Ammon's horn (tissue), 1 donor: Measurements from ENCODE around the gene SLC49A3.
"Not testable (repeated sequence)": the region's sequence is repeated elsewhere in the genome, so short reads cannot be mapped to it uniquely, and the experiment has no call there.

Experiments used
- DNase-seq: peaks from one replicate; pipeline ENCODE4 v3.0.0-alpha.2; 2016; ENCODE audit warnings: low spot score

SLC49A3 gene

DNA sequence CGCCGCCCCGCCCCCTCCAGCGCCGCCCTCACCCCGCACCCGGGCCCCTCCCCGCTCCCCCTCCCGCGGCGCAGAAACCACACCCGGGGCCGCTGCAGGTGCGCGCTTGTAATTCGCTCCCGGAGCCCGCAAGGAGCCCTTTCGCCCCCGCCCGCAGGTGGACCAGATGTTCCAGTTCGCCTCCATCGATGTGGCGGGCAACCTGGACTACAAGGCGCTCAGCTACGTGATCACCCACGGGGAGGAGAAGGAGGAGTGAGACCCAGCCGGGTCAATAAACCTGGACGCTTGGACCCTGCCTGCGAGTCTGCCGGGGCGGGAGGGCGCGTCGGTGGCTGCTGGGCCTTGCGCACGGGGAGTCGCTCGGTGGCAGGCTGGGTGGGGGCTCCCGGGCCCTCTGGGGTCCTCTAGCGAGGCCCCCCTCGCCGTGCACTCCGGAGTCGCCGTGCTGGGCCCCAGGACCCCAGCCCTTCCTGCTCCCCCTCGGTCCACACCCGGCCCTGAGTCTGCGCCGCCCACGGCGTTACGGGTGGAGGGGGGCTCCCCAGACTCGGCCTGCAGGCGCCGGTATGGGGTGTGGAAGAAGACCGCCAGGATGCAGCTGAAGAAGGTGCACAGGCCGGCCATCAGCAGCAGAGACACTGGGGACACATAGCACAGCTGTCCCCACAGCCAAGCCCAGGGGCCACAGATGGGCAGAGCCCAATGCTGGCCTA lies 7.1 kb downstream of the SLC49A3 start:
- no peak for DNase-seq

DNA sequence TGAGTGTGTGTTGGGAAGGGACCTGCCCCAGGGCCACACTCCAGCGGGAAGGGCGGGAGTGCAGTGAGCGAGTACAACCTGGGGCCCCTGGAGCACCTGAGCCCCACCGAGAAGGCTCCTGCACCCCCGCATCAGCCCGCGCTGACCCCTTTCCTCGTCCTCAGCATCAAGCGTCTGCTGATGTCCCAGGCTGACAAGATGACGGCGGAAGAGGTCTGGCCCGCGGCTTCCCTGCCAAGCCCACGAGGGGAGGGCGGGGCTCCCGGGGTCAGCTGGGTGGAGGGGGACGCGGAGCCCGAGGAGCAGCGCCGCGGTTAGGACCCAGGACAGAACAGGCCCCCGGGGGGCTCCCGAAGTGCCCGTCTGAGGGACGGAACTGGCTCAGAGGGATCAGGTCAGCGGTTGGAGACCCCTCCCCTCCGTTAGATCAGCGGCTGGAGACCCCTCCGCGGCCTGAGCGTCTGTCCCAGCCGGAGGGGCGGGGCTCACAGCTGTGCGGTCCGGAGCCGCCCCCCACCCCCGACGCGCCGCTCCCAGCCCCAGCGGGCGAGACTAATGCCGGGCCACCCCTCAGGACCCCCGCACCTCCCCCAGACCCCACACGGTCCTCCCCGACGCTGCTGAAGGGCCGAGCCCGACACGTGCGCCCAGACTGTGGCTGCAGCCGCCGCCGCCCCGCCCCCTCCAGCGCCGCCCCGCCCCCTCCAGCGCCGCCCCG lies 7.9 kb downstream of the SLC49A3 start:
- no peak for DNase-seq

- DNase-seq, result no peak
Observed at GRCh38 chr4:680551-680927, 8.4 kb downstream of the SLC49A3 start.

- DNase-seq, result no peak
Observed at GRCh38 chr4:680091-680490, 8.9 kb downstream of the SLC49A3 start.

GRCh38 chr4:679629-680028 lies 9.3 kb downstream of the SLC49A3 start:
- DNase-seq, result no peak

DNA sequence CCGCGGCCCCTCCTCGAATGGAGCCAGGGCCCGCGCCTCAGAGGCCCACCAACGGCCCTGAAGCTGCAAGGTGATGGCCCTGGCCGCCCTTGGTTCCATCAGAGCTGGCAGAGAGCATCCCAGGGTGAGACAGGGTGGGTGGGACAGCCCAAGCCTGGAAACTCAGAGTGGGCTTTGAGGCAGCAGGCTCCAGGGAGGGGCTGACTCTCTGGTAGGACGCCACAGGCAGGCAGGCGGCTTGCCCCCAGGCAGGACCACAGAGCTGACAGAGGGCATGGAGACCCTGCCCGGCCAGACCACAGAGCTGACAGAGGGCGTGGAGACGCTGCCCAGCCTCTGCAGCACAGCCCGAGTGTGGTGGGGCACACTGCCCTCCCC lies 9.9 kb downstream of the SLC49A3 start:
- no peak for DNase-seq

- no peak for DNase-seq
Observed at GRCh38 chr4:678331-679103, 10.4 kb downstream of the SLC49A3 start.

- peak; percentile 65 for DNase-seq
Observed at GRCh38 chr4:677431-678293, 11.3 kb downstream of the SLC49A3 start.

DNA sequence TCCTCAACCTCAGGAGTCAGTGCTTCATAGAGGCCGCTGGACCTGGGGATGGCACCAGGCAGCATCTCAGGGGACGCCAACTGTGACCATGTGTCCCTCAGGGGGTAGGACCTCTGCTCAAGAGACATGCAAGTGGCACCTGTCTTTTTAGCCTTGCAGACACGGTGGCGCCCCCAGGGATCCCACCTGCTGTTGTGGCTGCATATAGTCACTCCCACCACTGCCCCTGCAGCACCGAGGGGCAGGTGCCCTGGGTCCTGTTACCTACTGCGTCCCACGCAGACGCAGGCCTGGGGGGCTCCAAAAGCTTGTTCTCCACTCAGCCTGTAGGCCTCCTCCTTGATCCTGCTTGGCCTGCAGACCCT lies 12.1 kb downstream of the SLC49A3 start:
- DNase-seq, result no peak

- no peak for DNase-seq
Observed at GRCh38 chr4:675980-676870, 12.7 kb downstream of the SLC49A3 start.

- DNase-seq, result no peak
Observed at GRCh38 chr4:675036-675882, 13.7 kb downstream of the SLC49A3 start.

DNA sequence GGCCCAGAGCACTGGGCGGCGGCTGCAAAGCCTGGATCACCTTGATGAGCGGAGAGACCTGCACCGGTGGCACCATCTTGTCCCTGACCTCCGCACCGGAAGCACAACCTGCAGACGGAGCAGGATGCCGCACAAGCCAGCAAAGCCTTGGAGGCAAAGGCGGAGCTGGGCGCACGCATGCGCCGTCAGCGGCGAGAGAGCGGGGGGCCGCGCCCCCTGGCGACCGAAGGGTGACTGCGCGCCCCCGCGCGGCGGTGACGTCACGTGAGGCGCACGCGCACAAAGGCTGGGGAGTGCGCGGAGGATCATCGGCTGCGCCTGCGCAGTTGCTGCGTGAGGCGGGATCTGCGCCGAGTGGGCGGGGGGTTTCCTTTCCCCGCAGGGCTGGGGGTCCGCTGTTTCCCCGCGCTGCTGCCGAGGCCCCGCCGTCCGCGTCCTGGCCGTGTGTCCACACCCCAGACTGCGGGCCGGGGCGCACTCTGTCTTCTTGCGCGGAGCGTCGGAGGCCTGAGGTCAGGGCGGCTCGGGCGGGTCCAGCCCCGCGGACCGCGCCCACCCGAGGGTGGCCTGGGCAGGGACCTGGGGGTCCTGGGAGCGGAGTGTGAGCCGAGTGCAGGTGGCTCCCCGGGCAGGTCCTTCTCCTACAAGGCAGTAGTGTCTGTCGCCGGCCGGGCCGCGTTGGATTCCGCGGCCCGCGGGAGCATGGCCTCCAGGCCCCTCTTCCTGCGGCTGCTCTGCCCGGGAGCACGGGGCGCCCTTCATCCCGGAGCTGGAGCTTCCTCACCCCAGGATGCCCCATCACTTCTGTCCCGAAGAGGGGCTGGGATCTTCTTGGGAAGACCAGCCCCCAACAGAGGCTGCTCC lies 14.5 kb downstream of the SLC49A3 start, which contains the start of the genes ATP5ME and MYL5:
Gene ATP5ME (minus strand): TSS at position 105 of the 864 bp plus-strand sequence. CDS start 29 bp downstream, at position 76.
Gene MYL5 (plus strand): TSS at position 371 of the 864 bp plus-strand sequence. CDS start 3,485 bp downstream, outside the sequence.
- DNase-seq, result peak; percentile 97

DNA sequence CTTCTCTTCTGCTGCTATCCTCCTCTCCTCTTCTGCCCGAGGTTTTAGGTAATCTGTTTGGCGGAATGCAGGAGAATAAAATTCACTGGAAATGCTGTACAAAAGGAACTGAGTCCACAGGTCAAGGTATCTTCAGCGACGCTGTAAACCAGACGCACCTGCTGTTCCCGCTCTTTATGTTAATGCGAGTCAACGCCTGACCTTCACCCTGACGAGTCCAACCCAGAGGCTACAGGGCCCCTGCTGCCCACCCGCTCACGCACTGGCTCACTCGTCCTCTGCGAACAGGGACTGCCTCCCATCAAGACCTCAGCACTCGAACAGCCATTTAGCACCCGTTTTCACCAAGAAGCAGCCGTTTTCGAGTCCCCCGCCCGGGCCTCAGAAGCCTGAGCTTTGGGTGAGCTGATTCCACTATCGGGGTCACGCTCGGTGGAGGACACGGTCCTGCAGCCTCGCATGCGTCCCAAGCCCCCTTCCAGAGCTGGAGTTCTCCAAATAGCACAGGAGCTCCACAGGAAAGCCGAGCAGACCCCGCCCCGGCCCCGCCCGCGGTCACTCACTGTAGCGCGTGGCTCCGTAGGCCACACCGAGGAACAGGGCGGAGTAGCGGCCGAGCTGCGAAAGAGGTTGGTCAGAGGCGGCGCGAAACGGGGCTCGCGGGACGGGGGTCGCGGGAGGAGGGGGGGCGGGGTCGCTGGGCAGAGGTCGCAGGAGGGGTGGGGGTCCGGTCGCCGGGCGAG lies 15.4 kb downstream of the SLC49A3 start:
- DNase-seq, result no peak

DNA sequence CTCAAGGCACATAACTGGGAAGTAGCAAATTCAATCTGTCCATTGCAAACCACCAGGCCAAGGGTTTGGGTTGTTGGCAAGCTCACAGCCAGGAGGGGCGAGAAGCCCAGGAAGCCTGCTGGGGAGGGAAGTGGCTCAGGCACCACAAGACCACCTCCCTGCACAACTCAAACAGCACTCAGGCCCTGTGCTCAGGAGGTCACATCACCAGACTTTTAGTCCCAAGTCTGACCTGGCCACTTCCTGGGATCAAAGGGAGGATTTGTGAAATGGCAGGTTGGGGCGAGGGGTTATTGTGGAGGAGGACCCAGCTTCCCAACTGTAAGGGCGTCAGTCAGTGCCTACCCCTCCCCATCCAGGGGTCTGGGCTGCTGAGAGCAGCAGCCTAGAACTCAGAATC lies 17.2 kb downstream of the SLC49A3 start:
- DNase-seq, result no peak

DNA sequence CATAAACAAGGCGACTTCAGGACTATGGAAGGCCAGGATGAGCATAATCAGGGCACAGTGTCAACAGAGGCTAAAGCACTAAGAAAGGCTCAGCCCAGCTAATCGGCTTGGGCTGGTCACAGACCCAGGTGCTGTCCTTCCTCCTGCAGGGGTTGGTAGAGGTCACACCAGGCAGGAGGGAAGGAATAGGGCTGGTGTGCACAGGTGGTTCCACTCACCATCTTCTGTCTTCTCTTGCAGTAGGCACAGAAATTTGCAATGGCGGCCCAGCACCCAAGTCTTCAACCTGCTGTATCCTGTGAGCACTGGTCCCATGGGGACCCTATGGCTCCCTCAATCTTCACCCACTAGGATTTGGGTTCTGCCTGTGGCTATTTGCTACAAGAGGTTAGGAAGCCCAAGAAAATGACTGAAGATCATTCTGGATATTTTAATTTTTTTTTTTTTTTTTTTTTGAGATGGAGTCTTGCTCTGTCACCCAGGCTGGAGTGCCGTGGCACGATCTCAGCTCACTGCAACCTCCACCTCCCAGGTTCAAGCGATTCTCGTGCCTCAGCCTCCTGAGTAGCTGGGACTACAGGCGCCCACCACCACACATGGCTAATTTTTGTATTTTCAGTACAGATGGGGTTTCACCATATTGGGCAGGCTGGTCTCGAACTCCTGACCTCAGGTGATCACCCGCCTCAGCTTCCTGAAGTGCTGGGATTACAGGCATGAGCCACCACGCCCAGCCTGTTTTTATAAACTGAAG lies 19.0 kb downstream of the SLC49A3 start:
- not testable (repeated sequence) for DNase-seq

DNA sequence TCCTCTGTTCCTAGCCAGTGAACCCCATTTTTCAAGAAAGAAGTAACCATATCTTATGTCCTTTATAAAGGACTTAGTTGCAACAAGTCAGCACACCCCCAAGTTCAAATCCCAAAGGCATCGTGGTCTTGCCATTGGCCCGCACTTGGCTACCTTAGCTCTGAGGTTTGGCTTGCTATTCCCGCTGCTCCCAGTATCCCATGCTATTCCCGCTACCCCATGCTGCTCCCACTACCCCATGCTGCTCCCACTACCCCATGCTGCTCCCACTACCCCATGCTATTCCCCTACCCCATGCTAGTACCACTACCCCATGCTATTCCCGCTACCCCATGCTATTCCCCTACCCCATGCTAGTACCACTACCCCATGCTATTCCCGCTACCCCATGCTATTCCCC lies 20.7 kb downstream of the SLC49A3 start:
- not testable (repeated sequence) for DNase-seq

- DNase-seq, result no peak
Observed at GRCh38 chr4:667545-667925, 21.4 kb downstream of the SLC49A3 start.
